WTC11 (cell line): ENCODE results near the gene PTPRK. TPM values are rescaled to one million over a fixed set of nuclear protein-coding genes. Genes with fewer than 3 reads are reported as not detected.

Experiments
- ATAC-seq: fragments of 200-7000 bp; cut with Tn5 transposase; 2 replicates; pipeline ENCODE4 v1.10.0; 2021; ENCODE audit warnings: mild to moderate bottlenecking, moderate library complexity
- CTCF ChIA-PET: fragments of 300-600 bp; sonication (Branson Sonifier 250); formaldehyde crosslinking; loops from one replicate; lab custom pipeline; 2021; ENCODE audit warnings: antibody characterized with exemption; lab: Charles Lee
- POLR2A ChIA-PET: fragments of 350-600 bp; sonication (Branson Sonifier 250); formaldehyde crosslinking; loops from one replicate; lab custom pipeline; 2021; ENCODE audit warnings: antibody characterized with exemption; lab: Charles Lee
- DNase-seq: peaks from one replicate; pipeline ENCODE4 v3.0.0; 2021; ENCODE audit warnings: low spot score
- H3K27ac Mint-ChIP-seq: 2 replicates; pipeline ENCODE4 v1.8.0; 2021; ENCODE audit warnings: mixed read lengths
- H3K27me3 Mint-ChIP-seq: 2 replicates; pipeline ENCODE4 v1.8.0; 2021; ENCODE audit warnings: low read depth, mild to moderate bottlenecking, moderate library complexity, mixed read lengths
- H3K36me3 Mint-ChIP-seq: 2 replicates; pipeline ENCODE4 v1.8.0; 2021; ENCODE audit warnings: mixed read lengths
- H3K4me1 Mint-ChIP-seq: 2 replicates; pipeline ENCODE4 v1.8.0; 2022; ENCODE audit warnings: mixed read lengths
- H3K4me3 Mint-ChIP-seq: 2 replicates; pipeline ENCODE4 v1.8.0; 2021; ENCODE audit warnings: mild to moderate bottlenecking, moderate library complexity, mixed read lengths
- H3K9me3 Mint-ChIP-seq: 2 replicates; pipeline ENCODE4 v1.8.0; 2021; ENCODE audit warnings: mixed read lengths
- ATF6 ChIP-seq: sonication (generic); formaldehyde crosslinking; IDR thresholded peaks from 2 replicates; pipeline ENCODE4 v1.8.1; 2023; ENCODE audit warnings: mild to moderate bottlenecking, missing genetic modification reagents
- E2F4 ChIP-seq: sonication (generic); formaldehyde crosslinking; IDR thresholded peaks from 2 replicates; pipeline ENCODE4 v1.8.1; 2022; ENCODE audit warnings: low read depth, mild to moderate bottlenecking, moderate library complexity, missing genetic modification reagents, borderline replicate concordance
- ELF4 ChIP-seq: sonication (generic); formaldehyde crosslinking; IDR thresholded peaks from 2 replicates; pipeline ENCODE4 v1.8.1; 2022; ENCODE audit warnings: low read depth, mild to moderate bottlenecking, moderate library complexity, missing genetic modification reagents
- ESRRA ChIP-seq: sonication (generic); formaldehyde crosslinking; IDR thresholded peaks from 2 replicates; pipeline ENCODE4 v1.8.1; 2022; ENCODE audit warnings: mild to moderate bottlenecking, missing genetic modification reagents, borderline replicate concordance
- FOXP4 ChIP-seq: sonication (generic); formaldehyde crosslinking; IDR thresholded peaks from 2 replicates; pipeline ENCODE4 v1.8.0; 2022; ENCODE audit warnings: mild to moderate bottlenecking, missing genetic modification reagents
- GRHL2 ChIP-seq: fragments of 250-450 bp; sonication (Bioruptor Pico); IDR thresholded peaks from 2 replicates; pipeline ENCODE4 v1.8.0; 2022; ENCODE audit warnings: mild to moderate bottlenecking, moderate library complexity; ENCODE audit not compliant: insufficient replicate concordance, severe bottlenecking
- IRF2 ChIP-seq: sonication (generic); formaldehyde crosslinking; IDR thresholded peaks from 2 replicates; pipeline ENCODE4 v1.8.0; 2022; ENCODE audit warnings: low read depth, missing genetic modification reagents, borderline replicate concordance
- JUN ChIP-seq: sonication (generic); formaldehyde crosslinking; IDR thresholded peaks from 2 replicates; pipeline ENCODE4 v1.8.0; 2023; ENCODE audit warnings: mild to moderate bottlenecking, missing genetic modification reagents
- MXD4 ChIP-seq: fragments of 250-450 bp; sonication (Bioruptor Pico); IDR thresholded peaks from 2 replicates; pipeline ENCODE4 v1.8.0; 2021; ENCODE audit warnings: mild to moderate bottlenecking, moderate library complexity, borderline replicate concordance
- NFATC4 ChIP-seq: fragments of 250-450 bp; sonication (Bioruptor Pico); IDR thresholded peaks from 2 replicates; pipeline ENCODE4 v1.9.0; 2021; ENCODE audit warnings: mild to moderate bottlenecking
- NFE2L1 ChIP-seq: sonication (generic); formaldehyde crosslinking; IDR thresholded peaks from 2 replicates; pipeline ENCODE4 v1.8.1; 2023; ENCODE audit warnings: missing genetic modification reagents
- NR3C1 ChIP-seq: sonication (generic); formaldehyde crosslinking; conservative IDR thresholded peaks from 2 replicates; pipeline ENCODE4 v1.8.1; 2023; ENCODE audit warnings: low read depth, mild to moderate bottlenecking, missing genetic modification reagents
- USF2 ChIP-seq: sonication (generic); formaldehyde crosslinking; IDR thresholded peaks from 2 replicates; pipeline ENCODE4 v1.8.1; 2023; ENCODE audit warnings: mild to moderate bottlenecking, missing genetic modification reagents, moderate library complexity
- ZBTB43 ChIP-seq: sonication (generic); formaldehyde crosslinking; IDR thresholded peaks from 2 replicates; pipeline ENCODE4 v1.8.1; 2023; ENCODE audit warnings: mild to moderate bottlenecking, missing genetic modification reagents
- ZNF263 ChIP-seq: sonication (generic); formaldehyde crosslinking; IDR thresholded peaks from 2 replicates; pipeline ENCODE4 v1.8.1; 2022; ENCODE audit warnings: low read depth, mild to moderate bottlenecking, moderate library complexity, missing genetic modification reagents
- ZNF396 ChIP-seq: fragments of 250-450 bp; sonication (Bioruptor Pico); IDR thresholded peaks from 2 replicates; pipeline ENCODE4 v1.8.0; 2021; ENCODE audit warnings: mild to moderate bottlenecking, moderate library complexity, borderline replicate concordance
- ZSCAN18 ChIP-seq: fragments of 250-450 bp; sonication (Bioruptor Pico); IDR thresholded peaks from 2 replicates; pipeline ENCODE4 v2.1.2; 2022; ENCODE audit warnings: mild to moderate bottlenecking, moderate library complexity
- total RNA-seq: library from RNA; stranded (reverse); gene quantifications from 3 replicates; pipeline ENCODE4 v1.2.3, GENCODE V29; 2021

PTPRK gene
- total RNA-seq, 1 experiment from 2014 or later = 44.8 TPM

GRCh38 chr6:128558021-128558420 lies 37.6 kb upstream of the PTPRK start:
- Mint-ChIP-seq H3K4me1 (no peaks in the 10 kb centered on the region), H3K4me3 (no peak overlapping the region), H3K27ac (no peak overlapping the region), H3K36me3 (no peaks in the 10 kb centered on the region), H3K9me3 (no peaks in the 10 kb centered on the region), H3K27me3 (no peaks in the 10 kb centered on the region; the same call in 1 of the 2 replicates)
- ATAC-seq = no peak
- DNase-seq = no peak
- ChIA-PET CTCF (no interaction called here), POLR2A (no interaction called here)
- no peak for TF ChIP-seq GRHL2
- TF ChIP-seq NFE2L1 (CRISPR knock-in tag) = no peak
- no peak for TF ChIP-seq FOXP4
- no peak for TF ChIP-seq JUN (CRISPR knock-in tag)
- no peak for TF ChIP-seq E2F4 (CRISPR knock-in tag)
- TF ChIP-seq MXD4 = no peak
- no peak for TF ChIP-seq USF2 (CRISPR knock-in tag)
- TF ChIP-seq ZNF396 (CRISPR knock-in tag) = no peak
- TF ChIP-seq ESRRA (CRISPR knock-in tag) = no peak

GRCh38 chr6:128557081-128557480 lies 36.7 kb upstream of the PTPRK start:
- TF ChIP-seq ZNF263 (CRISPR knock-in tag) (no peak), ZSCAN18 (CRISPR knock-in tag) (no peak), ZBTB43 (CRISPR knock-in tag) (no peak)
- CTCF ChIA-PET = no interaction called here
- DNase-seq (no peak), ATAC-seq (no peak)
- Mint-ChIP-seq H3K4me3 (no peak overlapping the region), H3K4me1 (no peaks in the 10 kb centered on the region), H3K36me3 (no peaks in the 10 kb centered on the region), H3K27me3 (no peaks in the 10 kb centered on the region; the same call in 1 of the 2 replicates), H3K9me3 (no peaks in the 10 kb centered on the region), H3K27ac (no peak overlapping the region)
- POLR2A ChIA-PET = no interaction called here

GRCh38 chr6:128554302-128554701 lies 33.9 kb upstream of the PTPRK start:
- H3K27me3 Mint-ChIP-seq = no peaks in the 10 kb centered on the region; the same call in 1 of the 2 replicates
- no peak for DNase-seq
- no peaks in the 10 kb centered on the region for H3K4me1 Mint-ChIP-seq
- H3K36me3 Mint-ChIP-seq = no peaks in the 10 kb centered on the region
- no peak for ATAC-seq
- H3K4me3 Mint-ChIP-seq = no peak overlapping the region
- H3K27ac Mint-ChIP-seq = no peak overlapping the region
- no peaks in the 10 kb centered on the region for H3K9me3 Mint-ChIP-seq
- ChIA-PET POLR2A (no interaction called here), CTCF (no interaction called here)
- no peak for TF ChIP-seq ZBTB43 (CRISPR knock-in tag)
- no peak for TF ChIP-seq NFATC4
- no peak for TF ChIP-seq NR3C1 (CRISPR knock-in tag)
- no peak for TF ChIP-seq ELF4
- no peak for TF ChIP-seq IRF2 (CRISPR knock-in tag)
- TF ChIP-seq ATF6 (CRISPR knock-in tag) = no peak
